Measurements from ENCODE around the gene ANKRD52.
"Not testable (repeated sequence)": the region's sequence is repeated elsewhere in the genome, so short reads cannot be mapped to it uniquely, and the experiment has no call there.

The ANKRD52 gene

GRCh38 chr12:56274299-56274698, 16.1 kb upstream of the ANKRD52 start:
- H3K79me1 ChIP-seq (replicated peaks; ENCODE audit: low read length, poor library complexity, severe bottlenecking), result peaks cover 9% of the 10 kb centered on the region
- no peaks in the 10 kb centered on the region for H3K4me1 ChIP-seq (ENCODE audit: control insufficient read depth, insufficient read depth, low read depth, low read length)
- WGBS, result 80% methylated on average over 2 of the region's 2 CpGs
- no peak overlapping the region for H2AK5ac ChIP-seq (ENCODE audit: low read length, severe bottlenecking)
- no peak overlapping the region for H4K8ac ChIP-seq (ENCODE audit: low read length)
- H3K27ac ChIP-seq (ENCODE audit: low read length, poor library complexity, severe bottlenecking), result no peak overlapping the region
- H3K9me3 ChIP-seq (ENCODE audit: control insufficient read depth, low read length), result no peaks in the 10 kb centered on the region
- no peak overlapping the region for H4K91ac ChIP-seq (ENCODE audit: low read length)
- no peak overlapping the region for H3K4me2 ChIP-seq (ENCODE audit: low read length, poor library complexity, severe bottlenecking)
- no peak overlapping the region for H3K14ac ChIP-seq (ENCODE audit: low read length in 2 of 2)
- no peak overlapping the region for H3K4ac ChIP-seq (ENCODE audit: low read depth in 1 of 2, low read length in 2 of 2)
- no peak overlapping the region for H2AFZ ChIP-seq (ENCODE audit: low read depth, low read length)
- H3K4me3 ChIP-seq (ENCODE audit: insufficient read depth in 1 of 2, low read depth in 1 of 2, low read length in 2 of 2), result no peak overlapping the region
- DNase-seq, result no peak
- no peak overlapping the region for H2BK12ac ChIP-seq (ENCODE audit: low read length in 2 of 2)
- H3K18ac ChIP-seq (ENCODE audit: low read depth in 1 of 2, low read length in 2 of 2), result no peak overlapping the region
- no peaks in the 10 kb centered on the region for H3K27me3 ChIP-seq (ENCODE audit: control insufficient read depth in 1 of 2, insufficient read depth in 1 of 2, low read length in 2 of 2)
- no peak overlapping the region for H2BK5ac ChIP-seq (ENCODE audit: low read depth, low read length, poor library complexity, severe bottlenecking)
- no peak overlapping the region for H3K23ac ChIP-seq (ENCODE audit: low read length in 2 of 2)
- no peak overlapping the region for H2BK15ac ChIP-seq (ENCODE audit: low read depth, poor library complexity, severe bottlenecking)
- H3K36me3 ChIP-seq (ENCODE audit: control insufficient read depth in 1 of 2, insufficient read depth in 2 of 2, low read depth in 1 of 2, low read length in 2 of 2), result peaks cover 55 to 91% of the 10 kb centered on the region in 2 experiments
- no peak overlapping the region for H2BK120ac ChIP-seq (ENCODE audit: low read depth, low read length)
- H3K9ac ChIP-seq (ENCODE audit: low read length), result no peak overlapping the region

GRCh38 chr12:56272468-56272867, 14.3 kb upstream of the ANKRD52 start:
- not testable (repeated sequence) for H3K27ac ChIP-seq (ENCODE audit: low read length, poor library complexity, severe bottlenecking); H2BK120ac ChIP-seq (ENCODE audit: low read depth, low read length); H3K79me1 ChIP-seq (replicated peaks; ENCODE audit: low read length, poor library complexity, severe bottlenecking); H3K18ac ChIP-seq (ENCODE audit: low read depth in 1 of 2, low read length in 2 of 2); H3K27me3 ChIP-seq (ENCODE audit: control insufficient read depth in 1 of 2, insufficient read depth in 1 of 2, low read length in 2 of 2); H2BK5ac ChIP-seq (ENCODE audit: low read depth, low read length, poor library complexity, severe bottlenecking); H3K23ac ChIP-seq (ENCODE audit: low read length in 2 of 2); H3K4ac ChIP-seq (ENCODE audit: low read depth in 1 of 2, low read length in 2 of 2); H3K9ac ChIP-seq (ENCODE audit: low read length); H3K9me3 ChIP-seq (ENCODE audit: control insufficient read depth, low read length); H2AFZ ChIP-seq (ENCODE audit: low read depth, low read length); DNase-seq; H3K4me2 ChIP-seq (ENCODE audit: low read length, poor library complexity, severe bottlenecking); H4K8ac ChIP-seq (ENCODE audit: low read length); H2BK15ac ChIP-seq (ENCODE audit: low read depth, poor library complexity, severe bottlenecking); H3K4me3 ChIP-seq (ENCODE audit: insufficient read depth in 1 of 2, low read depth in 1 of 2, low read length in 2 of 2); H2BK12ac ChIP-seq (ENCODE audit: low read length in 2 of 2); H3K4me1 ChIP-seq (ENCODE audit: control insufficient read depth, insufficient read depth, low read depth, low read length); H2AK5ac ChIP-seq (ENCODE audit: low read length, severe bottlenecking); H3K14ac ChIP-seq (ENCODE audit: low read length in 2 of 2); H4K91ac ChIP-seq (ENCODE audit: low read length)
- peaks cover 41 to 81% of the 10 kb centered on the region in 2 experiments for H3K36me3 ChIP-seq (ENCODE audit: control insufficient read depth in 1 of 2, insufficient read depth in 2 of 2, low read depth in 1 of 2, low read length in 2 of 2)
- 100% methylated on average over 1 of the region's 2 CpGs for WGBS

- Histone ChIP-seq H3K14ac (ENCODE audit: low read length in 2 of 2) (no peak overlapping the region), H2AFZ (ENCODE audit: low read depth, low read length) (no peak overlapping the region), H3K4me2 (ENCODE audit: low read length, poor library complexity, severe bottlenecking) (no peak overlapping the region), H3K4ac (ENCODE audit: low read depth in 1 of 2, low read length in 2 of 2) (no peak overlapping the region), H4K8ac (ENCODE audit: low read length) (no peak overlapping the region), H3K4me3 (ENCODE audit: insufficient read depth in 1 of 2, low read depth in 1 of 2, low read length in 2 of 2) (no peak overlapping the region), H2BK5ac (ENCODE audit: low read depth, low read length, poor library complexity, severe bottlenecking) (no peak overlapping the region), H2BK15ac (ENCODE audit: low read depth, poor library complexity, severe bottlenecking) (no peak overlapping the region), H3K18ac (ENCODE audit: low read depth in 1 of 2, low read length in 2 of 2) (no peak overlapping the region), H3K79me1 (replicated peaks; ENCODE audit: low read length, poor library complexity, severe bottlenecking) (peaks cover 6% of the 10 kb centered on the region), H3K4me1 (ENCODE audit: control insufficient read depth, insufficient read depth, low read depth, low read length) (peaks cover 5% of the 10 kb centered on the region), H3K9ac (ENCODE audit: low read length) (no peak overlapping the region), H4K91ac (ENCODE audit: low read length) (no peak overlapping the region), H3K9me3 (ENCODE audit: control insufficient read depth, low read length) (no peaks in the 10 kb centered on the region), H3K36me3 (ENCODE audit: control insufficient read depth in 1 of 2, insufficient read depth in 2 of 2, low read depth in 1 of 2, low read length in 2 of 2) (peaks cover 37 to 72% of the 10 kb centered on the region in 2 experiments), H3K27me3 (ENCODE audit: control insufficient read depth in 1 of 2, insufficient read depth in 1 of 2, low read length in 2 of 2) (no peaks in the 10 kb centered on the region), H3K27ac (ENCODE audit: low read length, poor library complexity, severe bottlenecking) (no peak overlapping the region), H2AK5ac (ENCODE audit: low read length, severe bottlenecking) (no peak overlapping the region), H3K23ac (ENCODE audit: low read length in 2 of 2) (no peak overlapping the region), H2BK12ac (ENCODE audit: low read length in 2 of 2) (no peak overlapping the region), H2BK120ac (ENCODE audit: low read depth, low read length) (no peak overlapping the region)
- WGBS, result 29% methylated on average over 1 of the region's 1 CpG
- peak; percentile 58 for DNase-seq
Observed at GRCh38 chr12:56271031-56271430, 12.8 kb upstream of the ANKRD52 start.

- Histone ChIP-seq H3K27ac (ENCODE audit: low read length, poor library complexity, severe bottlenecking) (peak overlapping the region; percentile 10), H3K14ac (ENCODE audit: low read length in 2 of 2) (peak overlapping the region in 1 of 2 experiments; percentile 38), H3K23ac (ENCODE audit: low read length in 2 of 2) (peak overlapping the region in 1 of 2 experiments; percentile 18), H2BK120ac (ENCODE audit: low read depth, low read length) (no peak overlapping the region), H3K4me3 (ENCODE audit: insufficient read depth in 1 of 2, low read depth in 1 of 2, low read length in 2 of 2) (peak overlapping the region; percentile 78 to 85), H3K4me2 (ENCODE audit: low read length, poor library complexity, severe bottlenecking) (peak overlapping the region; percentile 72), H3K27me3 (ENCODE audit: control insufficient read depth in 1 of 2, insufficient read depth in 1 of 2, low read length in 2 of 2) (no peaks in the 10 kb centered on the region), H3K9me3 (ENCODE audit: control insufficient read depth, low read length) (no peaks in the 10 kb centered on the region), H3K4me1 (ENCODE audit: control insufficient read depth, insufficient read depth, low read depth, low read length) (peaks cover 5% of the 10 kb centered on the region), H3K4ac (ENCODE audit: low read depth in 1 of 2, low read length in 2 of 2) (no peak overlapping the region), H2BK12ac (ENCODE audit: low read length in 2 of 2) (peak overlapping the region in 1 of 2 experiments; percentile 1), H4K91ac (ENCODE audit: low read length) (no peak overlapping the region), H4K8ac (ENCODE audit: low read length) (no peak overlapping the region), H3K9ac (ENCODE audit: low read length) (peak overlapping the region; percentile 94), H3K18ac (ENCODE audit: low read depth in 1 of 2, low read length in 2 of 2) (peak overlapping the region; percentile 85 to 90), H3K36me3 (ENCODE audit: control insufficient read depth in 1 of 2, insufficient read depth in 2 of 2, low read depth in 1 of 2, low read length in 2 of 2) (peaks cover 8 to 38% of the 10 kb centered on the region in 2 experiments), H2AFZ (ENCODE audit: low read depth, low read length) (no peak overlapping the region), H2BK15ac (ENCODE audit: low read depth, poor library complexity, severe bottlenecking) (no peak overlapping the region), H3K79me1 (replicated peaks; ENCODE audit: low read length, poor library complexity, severe bottlenecking) (peaks cover 1% of the 10 kb centered on the region), H2BK5ac (ENCODE audit: low read depth, low read length, poor library complexity, severe bottlenecking) (no peak overlapping the region), H2AK5ac (ENCODE audit: low read length, severe bottlenecking) (no peak overlapping the region)
- WGBS, result 38% methylated on average over 21 of the region's 21 CpGs
- no peak for DNase-seq
Observed at GRCh38 chr12:56267443-56268071, 9.4 kb upstream of the ANKRD52 start.
